Immature natural killer cell (primary cell): ENCODE data around the gene SSH2. TPM values are rescaled to one million over a fixed set of nuclear protein-coding genes. Genes with fewer than 3 reads are reported as not detected.
A peak's percentile ranks its signal among the peaks of the same experiment; 100 is the strongest.

Experiments
- DNase-seq, 3 donors: peaks; one replicate each; pipeline ENCODE4 v3.0.0; 2022; ENCODE audit warnings: mixed read lengths in 1 of 3
- H3K27ac Mint-ChIP-seq, 6 donors: one replicate each; pipeline ENCODE4 v1.8.0; 2020; ENCODE audit warnings: mixed read lengths in 6 of 6, mild to moderate bottlenecking in 5 of 6, inconsistent platforms in 4 of 6, moderate library complexity in 3 of 6
- H3K27me3 Mint-ChIP-seq, 3 donors: one replicate each; pipeline ENCODE4 v1.8.0; 2020 to 2021; ENCODE audit warnings: low read depth in 3 of 3, mild to moderate bottlenecking in 3 of 3, mixed read lengths in 3 of 3, moderate library complexity in 3 of 3, inconsistent platforms in 1 of 3
- H3K36me3 Mint-ChIP-seq, 3 donors: one replicate each; pipeline ENCODE4 v1.8.0; 2020; ENCODE audit warnings: mixed read lengths in 3 of 3, inconsistent platforms in 2 of 3, mild to moderate bottlenecking in 2 of 3
- H3K4me1 Mint-ChIP-seq, 2 donors: one replicate each; pipeline ENCODE4 v1.8.0; 2020; ENCODE audit warnings: inconsistent platforms in 2 of 2, mild to moderate bottlenecking in 2 of 2, mixed read lengths in 2 of 2, moderate library complexity in 1 of 2
- H3K4me3 Mint-ChIP-seq, 5 donors: one replicate each; pipeline ENCODE4 v1.8.0; 2020; ENCODE audit warnings: mild to moderate bottlenecking in 5 of 5, mixed read lengths in 5 of 5, inconsistent platforms in 3 of 5, moderate library complexity in 3 of 5
- H3K9me3 Mint-ChIP-seq, 6 donors: one replicate each; pipeline ENCODE4 v1.8.0; 2020; ENCODE audit warnings: mild to moderate bottlenecking in 6 of 6, mixed read lengths in 6 of 6, inconsistent platforms in 4 of 6, moderate library complexity in 3 of 6
- polyA plus RNA-seq, 3 donors: library from polyadenylated mRNA; unstranded; fragments of 300-500 nt; fragmentation: Illumina TruSeq; gene quantifications; one replicate each; pipeline ENCODE4 v1.2.3, GENCODE V29; 2021

Gene SSH2
- polyA plus RNA-seq, 3 donors from 2014 or later: 24.2 to 61.5 (median 25.3) TPM

GRCh38 chr17:29763273-29763672 is 166.8 kb downstream of the SSH2 start:
- Mint-ChIP-seq H3K9me3 (no peaks in the 10 kb centered on the region), H3K4me3 (no peak overlapping the region), H3K27ac (peak overlapping the region in 1 of 6 donors; percentile 13), H3K27me3 (peaks cover 5 to 17% (median 17%) of the 10 kb centered on the region in 3 donors), H3K4me1 (peaks cover 28 to 39% of the 10 kb centered on the region in 2 donors), H3K36me3 (no peaks in the 10 kb centered on the region)
- DNase-seq: no peak

- H3K27me3 Mint-ChIP-seq: peaks cover 5 to 17% (median 17%) of the 10 kb centered on the region in 3 donors
- peak overlapping the region; percentile 91 to 95 (median 94) for H3K27ac Mint-ChIP-seq
- peak overlapping the region; percentile 90 to 98 (median 94) for H3K4me3 Mint-ChIP-seq
- DNase-seq: peak; percentile 93 to 94 (median 94)
- no peaks in the 10 kb centered on the region for H3K9me3 Mint-ChIP-seq
- H3K4me1 Mint-ChIP-seq: peaks cover 46 to 59% of the 10 kb centered on the region in 2 donors
- no peaks in the 10 kb centered on the region for H3K36me3 Mint-ChIP-seq
These were observed 168.8 kb downstream of the SSH2 start for GRCh38 chr17:29761040-29761761.

- Mint-ChIP-seq H3K4me1 (peaks cover 47 to 59% of the 10 kb centered on the region in 2 donors), H3K9me3 (no peaks in the 10 kb centered on the region), H3K36me3 (no peaks in the 10 kb centered on the region), H3K27ac (peak overlapping the region; percentile 91 to 95 (median 94)), H3K27me3 (peaks cover 5 to 17% (median 17%) of the 10 kb centered on the region in 3 donors), H3K4me3 (peak overlapping the region; percentile 90 to 98 (median 94))
- DNase-seq: peak; percentile 72 to 77 (median 77)
These were observed 169.6 kb downstream of the SSH2 start for GRCh38 chr17:29760279-29761039.

GRCh38 chr17:29758255-29758654 is 171.8 kb downstream of the SSH2 start:
- Mint-ChIP-seq H3K4me1 (peaks cover 49 to 65% of the 10 kb centered on the region in 2 donors), H3K4me3 (peak overlapping the region; percentile 74 to 90 (median 82)), H3K27ac (peak overlapping the region; percentile 75 to 95 (median 88)), H3K36me3 (no peaks in the 10 kb centered on the region), H3K27me3 (peaks cover 5 to 17% (median 17%) of the 10 kb centered on the region in 3 donors), H3K9me3 (no peaks in the 10 kb centered on the region)
- DNase-seq: no peak

DNA sequence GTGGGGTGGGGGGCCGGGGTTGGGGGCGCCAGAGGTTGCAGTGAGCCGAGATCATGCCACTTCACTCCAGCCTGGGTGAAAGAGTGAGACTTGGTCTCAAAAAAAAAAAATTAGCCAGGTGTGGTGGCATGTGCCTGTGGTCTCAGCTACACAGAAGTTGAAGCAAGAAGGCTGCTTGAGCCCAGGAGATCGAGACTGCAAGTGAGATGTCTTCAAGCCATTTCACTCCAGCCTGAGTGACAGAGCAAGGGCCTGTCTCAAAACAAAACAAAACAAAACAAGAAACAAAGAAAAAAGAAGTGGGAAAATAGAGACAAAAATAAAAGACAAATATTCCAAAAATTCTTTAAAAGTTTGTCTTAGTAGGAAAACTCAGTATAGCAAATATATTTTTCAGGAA is 172.2 kb downstream of the SSH2 start:
- peak overlapping the region; percentile 74 to 90 (median 82) for H3K4me3 Mint-ChIP-seq
- H3K27ac Mint-ChIP-seq: peak overlapping the region; percentile 75 to 95 (median 88)
- peaks cover 49 to 67% of the 10 kb centered on the region in 2 donors for H3K4me1 Mint-ChIP-seq
- peaks cover 5 to 17% (median 17%) of the 10 kb centered on the region in 3 donors for H3K27me3 Mint-ChIP-seq
- no peaks in the 10 kb centered on the region for H3K9me3 Mint-ChIP-seq
- peaks cover 0 to under 1% (median under 1%) of the 10 kb centered on the region in 3 donors for H3K36me3 Mint-ChIP-seq
- peak in 1 of 3 donors; percentile 17 for DNase-seq

GRCh38 chr17:29753845-29754439 is 176.1 kb downstream of the SSH2 start:
- Mint-ChIP-seq H3K27ac (peak overlapping the region; percentile 17 to 72 (median 52)), H3K9me3 (no peaks in the 10 kb centered on the region), H3K4me1 (peaks cover 43 to 67% of the 10 kb centered on the region in 2 donors), H3K36me3 (peaks cover 0 to 6% (median 4%) of the 10 kb centered on the region in 3 donors), H3K27me3 (no peaks in the 10 kb centered on the region), H3K4me3 (no peak overlapping the region)
- DNase-seq: no peak

GRCh38 chr17:29749045-29749825 is 180.8 kb downstream of the SSH2 start:
- Mint-ChIP-seq H3K36me3 (peaks cover 0 to 6% (median 4%) of the 10 kb centered on the region in 3 donors), H3K9me3 (no peaks in the 10 kb centered on the region), H3K4me1 (peaks cover 67 to 87% of the 10 kb centered on the region in 2 donors), H3K27ac (peak overlapping the region; percentile 15 to 77 (median 73)), H3K4me3 (peak overlapping the region in 2 of 5 donors; percentile 19 to 20), H3K27me3 (no peaks in the 10 kb centered on the region)
- no peak for DNase-seq

- Mint-ChIP-seq H3K27me3 (peaks cover 0 to under 1% (median 0%) of the 10 kb centered on the region in 3 donors), H3K27ac (peak overlapping the region in 5 of 6 donors; percentile 18 to 77 (median 49)), H3K36me3 (peaks cover 0 to 6% (median 4%) of the 10 kb centered on the region in 3 donors), H3K9me3 (no peaks in the 10 kb centered on the region), H3K4me3 (no peak overlapping the region), H3K4me1 (peaks cover 67 to 90% of the 10 kb centered on the region in 2 donors)
- DNase-seq: no peak
These were observed 181.6 kb downstream of the SSH2 start for GRCh38 chr17:29748400-29748799.

DNA sequence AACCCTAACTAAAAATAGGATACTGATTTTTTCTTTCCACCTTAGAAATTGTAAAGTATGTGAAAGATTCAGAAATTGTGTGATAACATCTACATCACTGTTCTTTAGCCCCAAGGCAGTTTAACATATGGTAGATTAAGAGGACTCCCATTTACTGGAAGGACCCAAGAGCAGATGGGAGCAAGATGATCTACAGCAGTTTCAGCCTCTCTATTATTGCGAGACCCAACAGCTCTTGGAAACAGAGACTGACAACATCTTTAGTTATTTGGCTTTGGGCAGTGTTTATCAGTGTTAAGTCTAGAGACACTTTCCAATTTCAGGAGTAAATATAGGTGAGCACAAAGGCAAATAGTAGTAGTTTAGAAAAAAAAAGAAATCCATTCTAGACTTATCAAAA is 182.4 kb downstream of the SSH2 start:
- Mint-ChIP-seq H3K4me1 (peaks cover 73 to 92% of the 10 kb centered on the region in 2 donors), H3K27me3 (peaks cover 0 to 2% (median 0%) of the 10 kb centered on the region in 3 donors), H3K4me3 (peak overlapping the region in 3 of 5 donors; percentile 17 to 36 (median 26))

GRCh38 chr17:29746669-29747068 is 183.4 kb downstream of the SSH2 start:
- Mint-ChIP-seq H3K36me3 (peaks cover 0 to 3% (median 0%) of the 10 kb centered on the region in 3 donors), H3K27ac (peak overlapping the region in 1 of 6 donors; percentile 51), H3K4me3 (no peak overlapping the region), H3K27me3 (peaks cover 0 to 5% (median 0%) of the 10 kb centered on the region in 3 donors), H3K9me3 (no peaks in the 10 kb centered on the region), H3K4me1 (peaks cover 74 to 88% of the 10 kb centered on the region in 2 donors)
- DNase-seq: no peak

More for the DNA sequence above, 182.4 kb downstream of the SSH2 start:
- Mint-ChIP-seq H3K9me3 (no peaks in the 10 kb centered on the region), H3K27ac (peak overlapping the region; percentile 41 to 88 (median 63)), H3K36me3 (peaks cover 0 to 5% (median 2%) of the 10 kb centered on the region in 3 donors)
- no peak for DNase-seq

DNA sequence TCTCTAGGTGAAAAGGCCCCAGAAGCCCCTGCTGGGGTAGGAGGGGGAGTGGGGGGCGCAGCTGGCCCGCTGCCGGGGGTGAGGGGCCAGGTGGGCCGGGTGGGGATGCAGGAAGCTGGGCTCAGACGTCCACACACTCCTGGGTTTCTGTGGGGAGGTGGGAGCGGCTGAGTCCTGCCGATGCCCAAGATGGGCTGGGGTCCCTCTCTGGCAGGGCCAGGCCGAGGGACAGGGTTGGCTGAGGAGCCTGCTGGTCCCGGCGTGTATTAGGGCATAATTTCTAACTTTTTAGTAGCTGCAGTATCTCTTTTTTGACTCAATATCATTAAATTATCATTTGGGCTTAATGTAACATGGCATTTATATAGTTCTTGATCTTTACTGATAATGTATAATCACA is 185.9 kb downstream of the SSH2 start:
- Mint-ChIP-seq H3K9me3 (no peaks in the 10 kb centered on the region), H3K27me3 (peaks cover 0 to 5% (median 0%) of the 10 kb centered on the region in 3 donors), H3K4me1 (peaks cover 87 to 94% of the 10 kb centered on the region in 2 donors), H3K36me3 (no peaks in the 10 kb centered on the region), H3K4me3 (no peak overlapping the region), H3K27ac (peak overlapping the region in 4 of 6 donors; percentile 49 to 59 (median 58))
- no peak for DNase-seq

DNA sequence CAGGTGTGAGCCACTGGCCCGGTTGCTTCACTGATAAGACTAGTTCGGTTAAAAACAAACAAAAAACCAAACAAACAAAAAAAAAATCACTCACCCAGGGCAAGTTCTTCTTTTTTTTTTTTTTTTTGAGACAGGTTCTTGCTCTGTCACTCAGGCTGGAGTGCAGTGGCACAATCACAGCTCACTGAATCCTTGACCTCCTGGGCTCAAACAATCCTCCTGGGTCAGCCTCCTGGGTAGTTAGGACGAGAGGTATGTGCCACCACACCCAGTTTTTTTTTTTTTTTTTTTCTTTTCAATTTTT is 187.9 kb downstream of the SSH2 start:
- Mint-ChIP-seq H3K9me3 (no peaks in the 10 kb centered on the region), H3K36me3 (no peaks in the 10 kb centered on the region), H3K27me3 (peaks cover 0 to 5% (median 0%) of the 10 kb centered on the region in 3 donors), H3K4me3 (no peak overlapping the region), H3K4me1 (peaks cover 71 to 90% of the 10 kb centered on the region in 2 donors), H3K27ac (peak overlapping the region in 4 of 6 donors; percentile 34 to 56 (median 47))
- DNase-seq: no peak

DNA sequence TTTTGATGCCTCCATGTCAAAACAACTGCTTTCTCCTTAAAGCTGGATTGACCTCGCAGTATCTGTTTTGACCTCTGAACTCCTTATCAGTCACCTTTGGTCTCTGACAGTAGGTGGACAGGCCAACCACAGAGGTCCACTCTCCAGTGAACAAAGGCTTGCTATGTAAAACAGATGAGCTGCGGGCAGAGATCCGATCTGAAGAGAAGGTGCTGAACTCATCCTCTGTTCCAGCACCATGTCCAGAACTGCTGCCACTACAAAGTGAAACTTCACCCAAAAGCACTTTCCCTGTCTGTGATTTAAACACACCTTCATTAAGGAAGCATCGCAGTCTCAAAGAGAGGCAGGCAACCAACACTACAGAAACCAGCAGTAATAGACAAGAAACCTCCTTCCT is 190.0 kb downstream of the SSH2 start:
- peaks cover 58 to 84% of the 10 kb centered on the region in 2 donors for H3K4me1 Mint-ChIP-seq
- no peak for DNase-seq
- H3K27me3 Mint-ChIP-seq: peaks cover 0 to 5% (median 0%) of the 10 kb centered on the region in 3 donors
- peaks cover 0 to 3% (median 0%) of the 10 kb centered on the region in 3 donors for H3K36me3 Mint-ChIP-seq
- H3K9me3 Mint-ChIP-seq: no peaks in the 10 kb centered on the region
- H3K27ac Mint-ChIP-seq: peak overlapping the region; percentile 10 to 73 (median 68)
- peak overlapping the region in 3 of 5 donors; percentile 5 to 8 (median 5) for H3K4me3 Mint-ChIP-seq
